Ishikawa (cell line): Measurements from ENCODE around the gene FNBP1L.

Experiments
- CEBPB ChIP-seq: IDR thresholded peaks from 2 replicates; pipeline ENCODE4 v1.6.1; 2012
- EGR1 ChIP-seq: IDR thresholded peaks from 2 replicates; pipeline ENCODE4 v1.6.1; 2012
- EP300 ChIP-seq: IDR thresholded peaks from 2 replicates; pipeline ENCODE4 v1.6.1; 2012; ENCODE audit warnings: borderline replicate concordance
- REST ChIP-seq: IDR thresholded peaks from 2 replicates; pipeline ENCODE4 v1.6.1; 2012; ENCODE audit warnings: low read depth, mild to moderate bottlenecking
- TAF1 ChIP-seq: IDR thresholded peaks from 2 replicates; pipeline ENCODE4 v1.6.1; 2012; ENCODE audit warnings: low read depth, mild to moderate bottlenecking
- TCF12 ChIP-seq: IDR thresholded peaks from 2 replicates; pipeline ENCODE4 v1.6.1; 2012; ENCODE audit warnings: low read depth
- ZBTB7A ChIP-seq: IDR thresholded peaks from 2 replicates; pipeline ENCODE4 v1.6.1; 2012; ENCODE audit warnings: low read depth

DNA sequence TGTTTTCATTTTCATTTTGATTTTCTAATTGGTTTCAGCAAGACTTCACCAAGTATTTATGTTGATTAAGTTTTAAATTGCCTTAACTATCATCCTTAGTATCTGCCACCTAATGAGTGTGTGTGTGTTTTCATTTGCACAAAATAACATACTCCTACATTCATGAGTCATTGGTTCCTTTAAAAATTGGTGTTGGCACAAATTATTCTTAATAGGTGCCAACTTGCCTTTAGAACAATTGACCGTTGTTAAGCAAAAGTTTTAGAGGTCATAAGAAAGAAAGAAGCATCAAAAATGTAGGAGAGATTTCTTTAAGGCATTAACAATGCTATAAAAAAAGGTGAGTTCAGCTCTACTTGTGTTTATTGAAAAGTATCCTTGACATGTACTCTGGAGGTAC lies 77.5 kb downstream of the FNBP1L start:
- TF ChIP-seq EP300, result no peak
- no peak for TF ChIP-seq REST
- TF ChIP-seq TCF12, result no peak
- TF ChIP-seq EGR1, result no peak
- TF ChIP-seq ZBTB7A, result no peak
- no peak for TF ChIP-seq CEBPB
- no peak for TF ChIP-seq TAF1
